Bone marrow (tissue), 2 donors: ENCODE data around the gene TCAP.

Source experiments
- DNase-seq, 2 donors: peaks; one replicate each; lab custom pipeline; 2025; lab: John Stamatoyannopoulos, UW

Gene TCAP

GRCh38 chr17:39651923-39652586, 13.1 kb upstream of the TCAP start:
- no peak for DNase-seq

- no peak for DNase-seq
These were observed 12.4 kb upstream of the TCAP start for GRCh38 chr17:39652587-39653315.

DNA sequence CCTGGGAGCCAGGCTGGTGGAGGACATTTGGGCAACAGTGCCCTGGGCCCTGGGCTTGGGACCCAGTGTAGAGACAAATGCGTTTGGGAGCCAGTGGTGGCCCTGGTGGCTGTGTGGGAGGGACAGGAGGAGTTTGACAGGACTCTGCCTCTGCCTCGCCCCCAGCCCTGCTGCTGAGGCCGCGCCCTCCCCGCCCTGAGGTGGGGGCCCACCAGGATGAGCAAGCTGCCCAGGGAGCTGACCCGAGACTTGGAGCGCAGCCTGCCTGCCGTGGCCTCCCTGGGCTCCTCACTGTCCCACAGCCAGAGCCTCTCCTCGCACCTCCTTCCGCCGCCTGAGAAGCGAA, 11.9 kb upstream of the TCAP start:
- no peak for DNase-seq

- DNase-seq: peak in 1 of 2 donors; percentile 31
These were observed 11.4 kb upstream of the TCAP start for GRCh38 chr17:39653662-39654331.

DNA sequence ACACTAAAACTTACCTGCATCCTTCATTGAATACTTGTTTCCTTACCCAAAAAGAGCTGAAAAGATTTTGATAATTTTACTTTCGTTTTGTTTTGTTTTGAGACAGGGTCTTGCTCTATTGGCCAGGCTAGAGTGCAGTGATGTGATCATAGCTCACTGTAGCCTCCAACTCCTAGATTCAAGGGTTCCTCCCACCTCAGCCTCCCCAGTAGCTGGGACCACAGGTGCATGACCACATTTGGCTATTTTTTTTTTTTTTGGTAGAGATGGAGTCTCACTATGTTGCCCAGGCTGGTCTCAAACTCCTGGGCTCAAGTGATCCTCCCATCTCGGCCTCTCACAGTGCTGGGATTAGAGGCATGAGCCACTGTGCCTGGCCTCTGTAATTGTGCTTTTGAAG, 10.0 kb upstream of the TCAP start:
- DNase-seq: no peak

DNA sequence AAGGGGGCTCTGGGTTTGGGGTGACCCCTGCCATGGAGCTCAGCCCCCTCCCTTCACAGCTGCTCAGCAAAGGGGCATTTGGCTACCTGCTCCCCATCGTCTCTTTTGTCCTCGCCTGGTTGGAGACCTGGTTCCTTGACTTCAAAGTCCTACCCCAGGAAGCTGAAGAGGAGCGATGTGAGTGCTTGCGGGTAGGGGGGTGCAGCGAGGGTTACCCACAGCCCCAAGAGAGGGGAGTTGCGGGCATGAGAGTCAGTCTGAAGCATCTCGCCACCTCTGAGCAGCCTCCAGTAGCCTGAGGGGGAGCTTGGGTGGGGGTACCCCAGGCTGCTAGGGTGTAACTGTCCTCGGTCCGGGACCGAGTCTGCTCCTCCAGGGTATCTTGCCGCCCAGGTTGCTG, 6.8 kb upstream of the TCAP start:
- no peak for DNase-seq

GRCh38 chr17:39658760-39659159, 6.4 kb upstream of the TCAP start:
- DNase-seq: no peak

GRCh38 chr17:39659279-39660010, 5.7 kb upstream of the TCAP start:
- no peak for DNase-seq

- DNase-seq: no peak
These were observed 5.2 kb upstream of the TCAP start for GRCh38 chr17:39660011-39660360.

DNA sequence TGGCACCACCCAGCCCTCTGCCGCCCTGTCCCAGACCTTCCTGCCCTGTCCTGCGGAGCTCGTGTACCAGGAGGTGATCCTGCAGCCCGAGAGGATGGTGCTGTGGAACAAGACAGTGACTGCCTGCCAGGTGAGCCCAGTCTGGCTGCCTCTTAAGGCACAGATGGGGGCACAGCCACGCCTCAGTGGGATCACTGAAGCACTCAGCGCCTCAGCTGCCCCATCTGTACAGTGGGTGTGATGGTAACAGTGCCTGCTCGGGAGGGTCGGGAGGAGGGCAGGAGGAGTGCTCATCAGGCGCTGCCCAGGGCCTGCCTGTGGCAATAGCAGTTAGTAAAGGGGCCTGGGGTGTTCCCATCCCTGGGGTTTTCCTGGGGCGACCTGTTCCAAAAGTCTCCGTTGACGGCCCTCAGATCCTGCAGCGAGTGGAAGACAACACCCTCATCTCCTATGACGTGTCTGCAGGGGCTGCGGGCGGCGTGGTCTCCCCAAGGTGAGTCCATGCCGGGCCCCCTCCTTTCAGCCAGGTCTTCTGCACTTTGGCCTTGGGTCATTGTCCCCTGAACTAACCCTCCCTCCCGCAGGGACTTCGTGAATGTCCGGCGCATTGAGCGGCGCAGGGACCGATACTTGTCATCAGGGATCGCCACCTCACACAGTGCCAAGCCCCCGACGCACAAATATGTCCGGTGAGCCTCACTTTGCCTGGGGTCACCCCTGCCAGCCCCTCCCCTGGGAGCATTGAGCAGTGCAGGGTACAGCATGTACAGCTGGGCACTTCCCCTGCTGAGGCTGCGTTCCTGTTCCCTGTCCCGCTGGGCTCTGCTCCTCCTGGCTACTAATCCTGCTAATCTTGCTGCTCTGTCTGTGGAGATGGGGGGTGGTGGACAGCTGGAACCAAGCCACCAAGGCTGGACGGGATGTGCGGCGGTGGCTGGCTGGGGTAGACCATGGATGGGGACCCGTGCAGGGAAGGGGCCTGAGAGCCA, 4.5 kb upstream of the TCAP start:
- DNase-seq: no peak

GRCh38 chr17:39661744-39662541, 3.2 kb upstream of the TCAP start:
- no peak for DNase-seq

DNA sequence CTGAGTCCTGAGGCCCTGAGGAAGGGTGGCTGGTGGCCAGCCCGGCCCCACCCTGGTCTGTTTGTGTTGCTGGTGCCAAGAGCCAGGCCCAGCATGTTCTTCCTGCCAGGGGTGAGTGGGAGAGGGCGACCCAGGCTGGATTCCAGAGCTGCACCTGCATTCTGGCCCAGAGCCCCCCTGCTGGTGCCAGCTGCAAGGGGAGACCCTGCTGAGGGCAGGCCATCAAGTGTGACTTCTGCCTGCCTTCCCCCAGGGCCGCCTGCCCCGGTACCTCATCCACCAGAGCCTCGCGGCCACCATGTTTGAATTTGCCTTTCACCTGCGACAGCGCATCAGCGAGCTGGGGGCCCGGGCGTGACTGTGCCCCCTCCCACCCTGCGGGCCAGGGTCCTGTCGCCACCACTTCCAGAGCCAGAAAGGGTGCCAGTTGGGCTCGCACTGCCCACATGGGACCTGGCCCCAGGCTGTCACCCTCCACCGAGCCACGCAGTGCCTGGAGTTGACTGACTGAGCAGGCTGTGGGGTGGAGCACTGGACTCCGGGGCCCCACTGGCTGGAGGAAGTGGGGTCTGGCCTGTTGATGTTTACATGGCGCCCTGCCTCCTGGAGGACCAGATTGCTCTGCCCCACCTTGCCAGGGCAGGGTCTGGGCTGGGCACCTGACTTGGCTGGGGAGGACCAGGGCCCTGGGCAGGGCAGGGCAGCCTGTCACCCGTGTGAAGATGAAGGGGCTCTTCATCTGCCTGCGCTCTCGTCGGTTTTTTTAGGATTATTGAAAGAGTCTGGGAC, 2.4 kb upstream of the TCAP start:
- DNase-seq: no peak

GRCh38 chr17:39663340-39663687, 1.8 kb upstream of the TCAP start:
- DNase-seq: no peak

DNA sequence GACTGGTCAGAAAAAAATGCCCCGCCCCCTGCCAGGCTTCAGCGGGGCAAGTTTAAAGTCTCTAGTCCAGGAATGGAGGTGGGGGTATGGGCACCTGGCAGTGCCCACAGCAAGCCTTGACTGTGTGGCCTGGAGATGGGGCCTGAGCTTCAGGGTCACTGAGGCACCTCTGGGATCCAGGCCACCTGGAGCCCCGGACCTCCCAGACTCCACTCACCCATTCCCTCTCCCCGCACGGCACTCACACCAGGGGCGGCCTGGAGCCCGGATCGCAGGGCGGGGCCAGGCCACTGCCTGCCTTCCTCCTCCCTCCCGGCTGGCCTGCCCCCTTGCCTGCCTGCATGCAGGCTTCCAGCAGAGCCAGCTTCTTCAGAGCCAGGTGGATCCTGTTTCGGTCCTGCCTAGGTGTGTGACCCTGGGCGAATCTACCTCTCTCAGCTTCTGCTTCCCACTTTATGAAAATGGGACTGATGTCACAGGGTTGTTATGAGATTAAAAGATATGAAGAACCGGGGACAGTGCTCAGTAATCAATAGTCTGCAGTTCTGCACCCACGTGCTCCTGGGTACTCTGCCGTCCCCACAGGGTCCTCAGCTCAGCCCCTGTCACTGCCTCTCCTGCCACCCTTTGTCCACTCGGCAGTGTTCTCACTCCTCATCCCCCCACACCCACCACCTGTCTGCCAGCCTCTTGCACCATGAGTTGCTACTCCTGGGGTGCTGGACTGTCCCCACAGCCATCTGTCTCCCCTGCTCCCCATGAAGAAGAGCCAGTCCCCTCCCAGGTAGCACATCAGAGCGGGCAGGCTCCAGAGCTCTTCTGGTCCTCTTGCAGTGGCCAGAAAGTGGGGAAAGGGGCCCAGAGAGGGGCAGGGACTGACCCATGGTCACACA, 1.2 kb upstream of the TCAP start:
- DNase-seq: no peak

DNA sequence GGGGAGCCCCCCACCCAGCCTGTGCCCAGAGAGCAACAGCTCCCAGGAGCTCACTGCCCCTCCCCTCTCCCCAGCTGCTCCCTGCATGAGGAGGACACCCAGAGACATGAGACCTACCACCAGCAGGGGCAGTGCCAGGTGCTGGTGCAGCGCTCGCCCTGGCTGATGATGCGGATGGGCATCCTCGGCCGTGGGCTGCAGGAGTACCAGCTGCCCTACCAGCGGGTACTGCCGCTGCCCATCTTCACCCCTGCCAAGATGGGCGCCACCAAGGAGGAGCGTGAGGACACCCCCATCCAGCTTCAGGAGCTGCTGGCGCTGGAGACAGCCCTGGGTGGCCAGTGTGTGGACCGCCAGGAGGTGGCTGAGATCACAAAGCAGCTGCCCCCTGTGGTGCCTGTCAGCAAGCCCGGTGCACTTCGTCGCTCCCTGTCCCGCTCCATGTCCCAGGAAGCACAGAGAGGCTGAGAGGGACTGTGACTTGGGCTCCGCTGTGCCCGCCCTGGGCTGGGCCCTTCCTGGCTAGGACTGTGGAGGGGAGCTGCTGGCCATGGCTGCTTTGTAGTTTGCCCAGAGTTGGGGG, 584 bp downstream of the TCAP start:
- no peak for DNase-seq

DNA sequence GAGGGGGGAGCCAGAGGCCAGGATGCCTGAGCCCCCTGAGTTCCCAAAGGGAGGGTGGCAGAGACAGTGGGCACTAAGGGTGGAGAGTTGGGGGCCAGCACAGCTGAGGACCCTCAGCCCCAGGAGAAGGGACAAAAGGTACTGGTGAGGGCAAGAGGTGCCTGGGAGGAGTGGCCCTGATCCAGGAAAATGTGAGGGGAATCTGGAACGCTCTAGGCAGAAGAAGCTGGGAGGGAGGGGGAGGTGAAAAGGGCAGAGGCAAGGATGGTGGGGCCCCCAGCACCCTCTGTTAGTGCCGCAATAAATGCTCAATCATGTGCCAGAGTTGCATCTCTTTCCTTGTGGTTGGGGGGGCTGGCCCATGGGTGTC, 1.1 kb downstream of the TCAP start:
- DNase-seq: no peak

DNA sequence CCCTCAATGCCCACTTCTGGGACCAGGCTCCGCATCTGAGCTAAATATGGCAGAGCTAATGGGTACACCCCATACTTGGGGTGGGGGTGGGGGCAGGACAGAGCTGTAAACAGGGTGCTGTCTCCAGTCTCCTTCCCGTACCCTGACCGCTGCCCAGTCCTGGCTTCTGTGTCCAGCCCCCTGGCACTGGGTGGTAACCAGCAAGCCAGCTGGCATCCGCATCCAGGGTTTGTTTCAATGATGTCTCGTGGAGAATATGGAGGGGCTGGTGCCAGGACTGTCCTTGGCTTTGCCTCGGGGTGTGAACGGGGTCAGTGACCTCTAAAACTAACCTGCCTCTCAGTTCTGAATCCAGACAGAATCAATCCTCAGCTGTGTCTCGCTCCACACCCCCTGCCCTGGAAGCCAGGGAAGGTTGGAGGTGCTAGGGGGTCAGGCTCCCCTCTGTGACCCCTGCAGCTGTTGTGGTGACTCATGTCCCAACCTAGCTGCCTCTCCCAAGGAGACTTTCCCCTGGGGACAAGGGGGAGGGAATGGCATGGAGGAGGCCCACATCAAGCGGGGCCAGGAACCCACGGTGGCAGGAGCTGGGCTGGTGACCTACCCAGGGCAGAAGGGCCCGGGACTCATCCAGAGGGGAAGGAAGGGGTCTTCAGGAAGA, 1.6 kb downstream of the TCAP start:
- DNase-seq: no peak

GRCh38 chr17:39667262-39667944, 2.3 kb downstream of the TCAP start:
- no peak for DNase-seq
